GM12892 (cell line): ENCODE measurements around the gene BEX3.
"Not testable (repeated sequence)": the region's sequence is repeated elsewhere in the genome, so short reads cannot be mapped to it uniquely, and the experiment has no call there.

Experiments used
- DNase-seq: peaks from one replicate; pipeline ENCODE4 v3.0.0; 2011; ENCODE audit not compliant: insufficient read length
- FAIRE-seq: peaks from 2 replicates; lab custom pipeline; 2011; peaks lifted over from hg19 to GRCh38; lab: Jason Lieb, UNC
- POLR2A ChIP-seq: IDR thresholded peaks from 2 replicates; pipeline ENCODE4 v1.6.1; 2011; ENCODE audit warnings: low read depth, low read length, control low read depth
- POLR2AphosphoS5 ChIP-seq: IDR thresholded peaks from 2 replicates; pipeline ENCODE4 v1.6.1; 2011; ENCODE audit warnings: low read depth, low read length, control low read depth
- TAF1 ChIP-seq: IDR thresholded peaks from 2 replicates; pipeline ENCODE4 v1.6.1; 2011; ENCODE audit warnings: low read depth, mild to moderate bottlenecking, control low read depth, low read length, borderline replicate concordance

Gene BEX3

GRCh38 chrX:103360092-103360491 is 16.2 kb upstream of the BEX3 start:
- DNase-seq = no peak
- TF ChIP-seq POLR2A (no peak), TAF1 (no peak), POLR2AphosphoS5 (no peak)
- no peak for FAIRE-seq

- DNase-seq = no peak
- FAIRE-seq = no peak
- TF ChIP-seq POLR2A (no peak), POLR2AphosphoS5 (no peak)
These were observed 15.4 kb upstream of the BEX3 start for GRCh38 chrX:103360916-103361315.

GRCh38 chrX:103361798-103362197 is 14.5 kb upstream of the BEX3 start:
- TF ChIP-seq POLR2AphosphoS5 (no peak), TAF1 (no peak)
- DNase-seq (no peak), FAIRE-seq (no peak)

GRCh38 chrX:103362474-103362873 is 13.9 kb upstream of the BEX3 start:
- TF ChIP-seq POLR2AphosphoS5 (no peak), POLR2A (no peak), TAF1 (no peak)

DNA sequence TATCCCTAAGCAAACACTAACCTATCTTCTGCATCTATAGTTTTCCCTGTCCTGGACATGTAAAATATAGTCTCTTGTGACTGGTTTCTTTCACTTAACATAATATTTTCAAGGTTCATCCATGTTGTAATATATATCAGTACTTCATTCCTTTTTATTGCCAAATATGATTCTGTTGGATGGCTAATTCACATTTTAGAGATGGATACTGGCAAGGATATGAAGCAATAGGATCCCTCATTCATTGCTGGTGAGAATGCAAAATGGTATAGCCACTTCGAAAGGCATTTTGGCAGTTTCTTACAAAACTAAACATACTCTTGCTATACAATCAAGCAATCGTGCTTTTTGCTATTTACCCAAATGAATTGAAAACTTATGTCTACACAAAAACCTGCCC is 13.3 kb upstream of the BEX3 start:
- DNase-seq = no peak
- no peak for FAIRE-seq
- TF ChIP-seq TAF1 (no peak), POLR2AphosphoS5 (no peak), POLR2A (no peak)

More at GRCh38 chrX:103362474-103362873, 13.9 kb upstream of the BEX3 start:
- DNase-seq (no peak), FAIRE-seq (no peak)

DNA sequence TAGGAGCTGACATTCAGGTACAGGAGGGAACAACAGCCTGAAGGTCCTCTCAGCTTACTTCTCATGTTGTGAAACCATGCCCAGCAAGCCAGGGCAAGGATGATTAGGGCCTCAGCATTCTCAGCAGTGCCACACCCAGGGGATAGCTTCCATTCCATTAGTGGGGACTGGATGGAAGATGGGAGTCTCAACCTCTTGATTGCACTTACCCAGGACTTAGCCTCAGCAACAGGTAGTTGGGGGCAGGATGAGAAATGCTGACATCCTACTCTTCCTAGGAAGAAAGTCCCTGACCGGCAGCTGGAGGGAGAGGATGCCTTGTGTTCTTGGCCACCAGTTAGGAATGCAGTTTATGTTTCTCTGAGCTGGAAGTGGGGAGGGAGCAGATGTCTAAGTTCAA is 8.8 kb upstream of the BEX3 start:
- TF ChIP-seq POLR2AphosphoS5 = no peak
- DNase-seq (no peak), FAIRE-seq (no peak)

DNA sequence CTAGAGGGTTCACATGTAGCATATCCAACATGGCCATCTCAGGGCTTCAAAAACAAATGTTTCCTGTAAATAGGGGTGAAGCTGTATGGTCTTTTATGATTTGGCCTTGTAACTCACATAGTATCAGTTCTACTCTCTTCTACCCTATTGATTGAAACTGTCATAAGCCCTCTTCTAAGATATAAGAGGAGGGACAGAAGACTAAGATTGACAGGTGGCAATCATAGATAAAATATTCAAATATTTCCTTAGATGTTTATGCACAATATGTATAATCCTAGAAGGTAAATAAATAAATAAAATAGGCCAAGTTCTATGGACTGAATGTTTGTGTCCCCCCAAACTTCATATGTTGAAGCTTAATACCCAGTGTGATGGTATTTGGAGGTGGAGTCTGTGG is 6.9 kb upstream of the BEX3 start:
- TF ChIP-seq POLR2AphosphoS5 (no peak), POLR2A (no peak), TAF1 (no peak)
- no peak for DNase-seq
- FAIRE-seq = no peak

GRCh38 chrX:103372886-103373285 is 3.5 kb upstream of the BEX3 start:
- no peak for FAIRE-seq
- no peak for DNase-seq
- TF ChIP-seq TAF1 (no peak), POLR2A (no peak), POLR2AphosphoS5 (no peak)

DNA sequence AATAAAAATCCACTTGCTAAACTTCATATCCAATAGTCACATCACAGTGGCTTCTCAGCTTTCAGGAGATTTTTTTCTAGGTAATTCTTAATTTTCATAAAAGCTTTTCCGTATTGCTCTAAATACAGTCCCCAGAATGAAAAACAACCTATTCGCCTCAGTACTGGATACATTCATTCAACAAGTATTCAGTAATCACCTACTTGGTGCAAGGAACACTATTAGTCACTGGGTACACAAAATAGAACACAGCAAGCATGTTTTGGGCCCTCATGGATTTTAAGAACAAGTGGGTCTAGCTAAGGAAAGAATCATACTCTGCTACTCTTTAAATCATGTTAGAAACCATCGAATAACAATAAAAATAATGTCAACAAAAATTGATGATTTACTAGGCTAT is 2.8 kb upstream of the BEX3 start:
- no peak for DNase-seq
- no peak for FAIRE-seq

DNA sequence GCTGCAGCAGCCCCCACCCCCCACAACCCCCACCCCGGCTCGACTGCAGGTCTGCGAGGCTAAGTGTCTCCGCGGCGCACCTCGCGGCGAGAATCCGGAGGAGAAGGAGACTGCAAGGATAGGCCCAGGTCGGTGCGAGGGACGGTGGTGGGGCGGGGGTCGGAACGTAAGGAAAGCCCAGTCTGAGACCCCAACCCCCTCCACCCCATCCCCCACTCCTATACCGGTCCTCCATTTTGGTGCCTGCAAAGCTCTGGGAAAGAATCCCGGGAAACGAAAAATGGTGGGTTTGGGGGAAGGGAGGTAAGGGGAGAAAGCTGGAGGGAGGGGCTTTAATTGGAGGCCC is 614 bp downstream of the BEX3 start:
- FAIRE-seq (no peak), DNase-seq (no peak)

More for the DNA sequence above, 2.8 kb upstream of the BEX3 start:
- TF ChIP-seq TAF1 = no peak
- no peak for TF ChIP-seq POLR2A
- TF ChIP-seq POLR2AphosphoS5 = no peak

GRCh38 chrX:103378990-103379389 is 2.7 kb downstream of the BEX3 start:
- DNase-seq (no peak), FAIRE-seq (no peak)
- TF ChIP-seq TAF1 = no peak
- TF ChIP-seq POLR2A = no peak
- TF ChIP-seq POLR2AphosphoS5 = no peak

More for the DNA sequence above, 614 bp downstream of the BEX3 start:
- no peak for TF ChIP-seq TAF1
- no peak for TF ChIP-seq POLR2A
- no peak for TF ChIP-seq POLR2AphosphoS5

DNA sequence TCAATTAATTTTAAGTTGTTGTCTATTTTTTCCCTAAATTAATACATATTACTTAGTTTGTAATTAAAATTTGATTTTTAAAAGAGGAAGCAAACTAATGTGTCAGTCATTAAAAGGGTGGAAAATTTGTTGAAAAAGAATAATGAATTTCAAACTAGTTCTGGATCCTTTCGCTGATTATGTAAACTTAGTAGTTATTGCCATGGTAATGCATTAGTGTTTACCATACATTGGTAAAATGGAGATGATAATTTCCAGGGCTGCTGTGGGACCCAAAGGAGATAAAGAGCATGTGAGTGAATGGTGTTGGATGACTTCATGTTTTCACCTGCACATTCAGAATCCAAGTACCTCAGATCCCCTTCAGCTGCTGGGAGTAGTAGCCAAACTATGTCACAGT is 6.5 kb downstream of the BEX3 start:
- DNase-seq = no peak
- TF ChIP-seq TAF1 (no peak), POLR2A (no peak)
- no peak for FAIRE-seq

DNA sequence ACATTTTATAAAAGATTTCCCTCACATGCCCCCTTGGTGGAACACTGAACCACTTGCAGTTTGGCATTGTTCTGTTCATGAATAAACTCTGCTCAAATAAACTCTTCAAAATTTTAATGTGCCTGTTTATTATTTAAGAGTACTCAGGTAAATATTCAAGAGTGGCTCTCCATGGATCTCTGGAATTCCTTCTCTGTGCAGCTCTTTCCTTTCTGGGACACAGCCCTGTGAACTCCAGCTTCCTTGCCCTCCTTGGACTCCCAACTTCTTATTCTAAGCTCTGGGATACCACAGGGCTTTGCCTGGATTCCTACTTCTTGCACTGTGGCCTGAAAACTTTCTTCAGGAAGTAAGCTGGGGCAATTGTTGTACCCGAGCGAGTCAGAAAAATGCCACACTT is 8.3 kb downstream of the BEX3 start:
- TF ChIP-seq POLR2A (no peak), POLR2AphosphoS5 (no peak), TAF1 (no peak)
- DNase-seq (no peak), FAIRE-seq (no peak)

- not testable (repeated sequence) for DNase-seq, FAIRE-seq
These were observed 9.0 kb downstream of the BEX3 start for GRCh38 chrX:103385283-103385830.
